ENCODE data around the gene PEX7. TPM values are rescaled to one million over a fixed set of nuclear protein-coding genes. Genes with fewer than 3 reads are reported as not detected.
A peak's percentile ranks its signal among the peaks of the same experiment; 100 is the strongest.
"Not testable (repeated sequence)": the region's sequence is repeated elsewhere in the genome, so short reads cannot be mapped to it uniquely, and the experiment has no call there.

The PEX7 gene
- total RNA-seq, 1 donor from 2014 or later: 14.1 TPM

DNA sequence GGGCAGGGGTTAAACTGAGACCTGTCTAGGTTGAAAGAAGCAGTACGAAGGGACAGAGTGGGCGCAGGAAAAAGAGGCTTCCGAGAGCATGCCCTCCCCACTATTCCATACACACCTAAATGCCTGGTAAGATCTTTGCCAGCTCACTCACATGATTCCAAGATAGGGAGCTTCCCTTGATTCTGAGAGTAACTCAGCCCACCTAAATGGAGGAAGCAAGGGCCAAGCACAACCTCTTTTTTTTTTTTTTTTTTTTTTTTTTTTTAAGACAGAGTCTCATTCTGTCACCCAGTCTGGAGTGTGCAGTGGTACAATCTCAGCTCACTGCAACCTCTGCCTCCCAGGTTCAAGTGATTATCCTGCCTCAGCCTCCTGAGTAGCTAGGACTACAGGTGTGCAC, 33.0 kb upstream of the PEX7 start:
- ATAC-seq; DNase-seq; intact Hi-C loops (cut with micrococcal nuclease): not testable (repeated sequence)

DNA sequence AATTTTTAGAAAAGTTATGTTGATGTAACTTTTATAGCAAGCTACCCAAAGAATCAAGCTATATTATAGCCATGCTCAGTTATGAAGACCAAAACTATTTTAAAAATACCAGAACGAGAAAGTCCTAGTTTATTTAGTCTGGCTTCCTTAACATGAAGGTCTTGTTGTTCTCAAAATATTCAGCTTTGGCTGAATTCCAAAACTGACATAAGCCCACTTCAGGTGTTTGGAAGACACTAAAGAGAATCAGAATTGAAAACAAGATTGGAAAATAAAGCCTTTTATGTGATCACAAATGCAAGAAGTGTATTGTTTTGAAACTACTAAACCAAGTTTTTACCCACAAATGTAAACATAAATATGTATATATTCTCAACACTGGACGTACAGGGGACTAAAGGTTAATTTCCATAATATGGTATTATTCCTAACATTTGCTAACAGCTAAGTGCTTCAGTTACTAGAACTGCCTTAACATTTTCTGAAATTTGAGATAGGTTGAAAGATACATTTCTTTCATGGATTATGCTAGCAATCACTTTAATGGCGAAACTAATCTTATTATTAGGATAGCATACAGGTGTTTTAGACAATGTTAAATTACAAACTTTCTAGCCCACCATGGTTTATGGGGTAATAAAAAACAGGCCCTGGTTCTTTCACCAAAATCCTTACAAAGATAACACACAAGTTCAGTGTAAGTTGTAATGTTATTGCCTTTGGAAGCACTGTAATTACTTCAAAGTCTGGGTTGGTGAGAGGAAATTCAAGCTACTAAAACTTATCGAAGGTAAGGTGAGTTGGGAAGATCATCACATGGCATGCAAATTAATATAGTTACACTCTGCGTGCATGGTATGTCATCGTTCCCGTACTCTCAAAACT, 31.7 kb upstream of the PEX7 start:
- intact Hi-C loops (cut with micrococcal nuclease): loop anchor here (5.0 kb wide), 1 partner anchor 148 kb away; no protein-coding TSS in a partner anchor
- DNase-seq (no peak), ATAC-seq (no peak)

DNA sequence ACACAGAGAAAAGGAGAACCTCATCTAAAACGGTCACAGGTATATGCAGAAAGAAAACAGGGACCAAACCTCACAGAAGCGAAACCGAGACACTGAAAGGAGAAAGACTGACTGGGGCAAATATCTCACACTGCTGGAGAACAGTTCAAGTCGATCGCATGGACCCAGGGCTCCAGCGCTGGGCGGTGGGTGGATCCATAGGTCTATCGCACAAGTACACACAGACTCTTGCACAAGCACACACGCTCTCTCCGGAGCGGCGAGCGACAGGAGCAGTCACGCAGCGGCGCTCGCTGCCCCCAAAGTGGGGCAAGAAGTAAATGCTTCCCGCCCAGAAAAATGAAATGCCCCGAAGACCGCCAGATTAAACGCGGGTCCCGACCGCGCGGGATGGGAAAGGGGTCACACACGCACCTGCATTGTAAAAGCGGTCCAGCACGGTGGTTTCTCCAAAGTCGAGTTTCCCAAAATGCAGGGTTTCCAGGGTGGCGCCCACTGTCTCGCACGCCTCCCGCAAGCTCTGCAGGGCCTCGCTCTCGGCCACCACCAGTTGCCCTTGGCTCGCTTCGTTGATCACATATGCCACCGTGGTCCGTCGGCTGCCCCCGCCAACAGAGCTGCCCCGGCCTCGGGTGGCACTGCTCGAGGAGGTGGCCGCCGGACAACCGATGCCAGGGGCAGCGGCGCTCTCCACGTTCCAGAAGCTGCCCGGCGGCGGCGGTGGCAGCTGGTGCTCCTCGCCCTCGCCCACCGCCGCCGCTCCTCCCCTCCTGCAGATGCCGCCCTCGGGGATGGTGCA, 30.9 kb upstream of the PEX7 start:
- DNase-seq: peak; percentile 81
- ATAC-seq: peak; percentile 47
- intact Hi-C loops (cut with micrococcal nuclease): loop anchor here (5.0 kb wide), 1 partner anchor 149 kb away; no protein-coding TSS in a partner anchor

DNA sequence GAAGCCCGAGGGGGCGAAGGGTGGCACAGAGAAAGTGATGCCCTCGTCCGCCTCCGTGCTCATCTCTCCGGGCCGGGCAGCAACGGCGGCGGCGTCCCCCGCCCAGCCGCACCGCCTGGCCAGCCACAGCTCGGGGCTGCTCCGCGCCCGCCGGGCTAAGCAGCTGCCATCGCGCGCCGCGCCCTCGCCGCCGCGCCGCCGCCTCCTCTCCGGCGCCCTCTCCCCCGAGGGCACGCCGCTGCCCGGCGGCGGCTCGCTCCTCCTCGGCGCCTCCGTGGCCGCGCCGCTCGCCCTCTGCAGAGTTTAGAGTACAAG, 30.3 kb upstream of the PEX7 start:
- ATAC-seq: no peak
- intact Hi-C loops (cut with micrococcal nuclease): loop anchor here (5.0 kb wide), 1 partner anchor 150 kb away; no protein-coding TSS in a partner anchor
- no peak for DNase-seq

DNA sequence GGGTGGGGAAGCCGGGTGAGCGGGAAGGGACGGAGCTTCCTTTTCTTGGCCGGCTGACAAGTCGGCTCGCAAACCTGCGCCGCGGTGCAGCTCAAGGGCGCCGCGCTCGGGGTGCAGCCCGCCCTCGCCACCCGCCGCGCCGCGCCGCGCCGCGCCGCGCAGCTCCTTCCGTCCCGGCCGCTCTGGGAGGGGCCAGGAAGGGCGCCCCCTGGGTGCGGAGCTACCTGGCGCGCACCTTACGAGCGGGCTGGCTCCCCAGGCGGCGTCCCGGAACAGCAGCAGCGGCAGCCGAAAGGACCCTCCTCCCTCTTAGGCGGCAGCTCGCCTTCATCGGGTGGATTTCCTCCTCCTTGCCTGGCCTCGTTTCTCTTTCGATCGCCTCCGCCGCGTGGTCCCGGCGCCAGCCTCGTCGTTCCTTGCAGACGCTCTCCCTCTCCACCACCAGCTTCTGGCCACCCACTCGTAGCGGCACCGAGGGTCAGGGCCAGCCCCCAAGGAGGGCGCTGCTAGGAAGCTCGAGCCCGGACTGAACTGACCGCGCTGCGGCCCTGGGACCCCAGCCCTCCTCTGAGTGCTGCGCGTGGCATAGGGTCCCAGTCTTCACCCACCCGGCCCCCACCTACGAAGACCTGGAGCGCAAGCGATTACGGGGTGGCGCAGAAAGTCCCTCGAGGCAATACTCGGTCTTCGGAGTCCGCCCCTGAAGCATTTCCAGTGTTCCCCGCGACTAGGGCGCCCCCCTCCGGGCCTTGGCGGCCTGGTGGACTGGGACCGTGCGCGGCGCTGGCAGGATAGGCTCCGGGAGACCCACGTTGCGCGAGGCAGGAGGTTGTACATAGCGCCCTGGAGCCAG, 29.8 kb upstream of the PEX7 start, which contains the start of gene MAP3K5:
MAP3K5 (minus strand) TSS at position 68 of the 853 bp plus-strand sequence. CDS start 320 bp downstream, outside the sequence.
- ATAC-seq: peak; percentile 91
- intact Hi-C loops (cut with micrococcal nuclease): loop anchor here (5.0 kb wide), 1 partner anchor 150 kb away; no protein-coding TSS in a partner anchor

DNA sequence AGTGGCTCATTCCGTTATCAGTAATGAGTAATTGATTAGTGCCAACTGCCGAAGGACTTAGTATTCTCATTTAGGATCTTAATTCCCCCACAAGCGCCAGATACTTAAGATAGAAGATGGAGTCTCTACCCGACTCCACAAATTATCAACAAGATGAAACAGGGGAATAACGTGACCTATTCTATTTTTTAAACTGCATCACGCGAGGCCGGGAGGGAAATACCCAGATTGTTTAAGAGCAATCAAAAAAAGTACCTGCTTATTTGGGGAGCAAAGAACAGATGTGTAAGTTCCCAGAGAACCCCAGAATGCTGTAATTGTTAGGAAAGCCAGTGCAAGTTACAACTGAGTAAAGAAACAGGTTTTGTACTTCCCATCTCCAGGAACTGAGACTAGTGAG, 29.0 kb upstream of the PEX7 start:
- DNase-seq (no peak), ATAC-seq (no peak)
- intact Hi-C loops (cut with micrococcal nuclease): loop anchor here (5.0 kb wide), 1 partner anchor 151 kb away; no protein-coding TSS in a partner anchor

More for the DNA sequence above, 29.8 kb upstream of the PEX7 start, which contains the start of gene MAP3K5:
- peak; percentile 97 for DNase-seq

DNA sequence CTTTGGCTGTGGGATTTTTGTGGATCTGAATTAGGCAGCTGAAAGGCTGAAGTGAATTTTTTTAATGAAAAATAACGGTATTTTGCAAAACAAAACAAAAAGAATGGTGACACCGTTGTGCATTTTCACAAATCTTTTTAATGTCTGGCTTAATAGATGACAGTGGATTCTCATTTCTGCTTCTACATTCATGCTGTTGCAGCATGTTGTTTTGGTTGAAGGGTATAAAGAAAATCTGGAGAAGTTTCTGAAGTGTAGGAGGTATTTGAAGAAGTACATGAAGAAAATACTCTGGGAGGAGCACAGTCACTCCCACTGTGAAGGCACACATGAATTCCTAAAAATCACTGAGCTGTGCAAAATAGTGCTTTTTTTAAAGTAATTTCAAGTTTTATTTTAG, 27.0 kb upstream of the PEX7 start:
- intact Hi-C loops (cut with micrococcal nuclease): no loop called here
- DNase-seq (no peak), ATAC-seq (no peak)

DNA sequence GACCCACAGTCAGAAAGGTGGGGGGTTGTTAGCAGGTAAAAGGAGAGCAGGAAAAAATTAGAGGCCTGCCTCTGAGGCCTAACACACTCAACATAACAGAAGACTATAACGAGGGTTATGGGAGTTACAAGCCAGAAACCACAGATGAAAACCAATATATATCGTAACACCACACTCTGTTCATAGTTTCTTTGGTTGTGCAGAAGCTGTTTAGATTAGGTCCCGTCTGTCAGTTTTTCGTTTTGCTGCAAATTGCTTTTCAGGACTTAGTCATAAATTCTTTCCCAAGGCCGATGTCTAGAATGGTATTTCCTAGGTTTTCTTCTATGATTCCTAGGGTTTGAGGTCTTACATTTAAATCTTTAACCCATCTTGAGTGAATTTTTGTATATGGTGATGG, 26.4 kb upstream of the PEX7 start:
- DNase-seq: no peak
- intact Hi-C loops (cut with micrococcal nuclease): no loop called here
- ATAC-seq: no peak

DNA sequence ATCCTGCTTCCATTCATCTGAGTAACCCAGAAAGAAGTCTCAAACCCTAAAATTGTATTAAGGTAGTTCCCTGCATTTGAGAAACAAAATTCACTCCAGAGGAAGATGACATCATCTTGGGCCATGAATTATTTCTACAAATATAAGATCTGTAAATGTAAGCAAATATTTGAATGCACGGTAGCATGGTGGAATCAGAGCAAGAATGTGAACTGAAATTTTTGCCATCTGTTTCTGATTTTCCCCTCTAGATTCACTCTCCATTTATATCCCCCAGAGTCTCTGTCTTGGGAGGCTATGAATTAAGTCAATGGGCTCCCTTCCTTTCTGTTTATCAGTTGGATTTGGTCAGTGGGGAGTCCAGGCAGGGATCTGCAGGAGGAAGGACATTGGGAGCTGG, 24.3 kb upstream of the PEX7 start:
- intact Hi-C loops (cut with micrococcal nuclease): no loop called here
- DNase-seq (no peak), ATAC-seq (no peak)

DNA sequence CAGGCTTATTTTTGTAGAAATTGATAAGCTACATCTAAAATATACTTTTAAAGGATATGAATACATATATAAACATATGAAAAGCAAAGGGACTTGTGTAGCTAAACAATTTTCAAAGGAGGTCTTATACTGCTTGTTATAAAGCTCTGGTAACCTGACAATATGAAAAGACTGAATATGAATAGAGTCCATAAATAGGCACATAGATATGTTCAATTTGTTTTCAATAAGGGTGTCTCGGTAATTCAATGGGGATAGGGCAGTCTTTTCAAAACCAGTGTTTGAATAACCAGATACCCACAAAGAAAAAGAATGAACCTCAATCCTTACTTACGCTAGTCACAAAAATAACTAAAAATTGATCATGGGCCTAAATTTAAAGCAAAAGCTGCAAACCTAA, 20.8 kb upstream of the PEX7 start:
- ATAC-seq (no peak), DNase-seq (no peak)
- intact Hi-C loops (cut with micrococcal nuclease): no loop called here

DNA sequence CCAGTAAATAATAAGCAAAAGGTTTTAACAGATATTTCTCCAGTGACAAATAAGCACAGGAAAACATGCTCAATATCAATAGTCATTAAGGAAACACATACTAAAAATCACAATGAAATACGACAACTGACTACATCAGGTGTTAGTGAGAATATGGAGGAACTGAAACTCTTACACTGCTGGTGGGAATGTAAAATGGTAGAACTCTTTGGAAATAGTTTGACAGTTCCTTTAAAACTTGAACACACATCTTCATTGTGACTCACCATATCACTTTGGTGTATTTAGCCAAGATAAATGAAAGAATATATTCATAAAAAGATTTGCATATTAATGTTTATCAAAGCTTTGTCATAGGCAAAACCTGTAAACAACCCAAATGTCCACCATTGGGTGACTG, 18.8 kb upstream of the PEX7 start:
- DNase-seq: no peak
- intact Hi-C loops (cut with micrococcal nuclease): no loop called here
- ATAC-seq: no peak

DNA sequence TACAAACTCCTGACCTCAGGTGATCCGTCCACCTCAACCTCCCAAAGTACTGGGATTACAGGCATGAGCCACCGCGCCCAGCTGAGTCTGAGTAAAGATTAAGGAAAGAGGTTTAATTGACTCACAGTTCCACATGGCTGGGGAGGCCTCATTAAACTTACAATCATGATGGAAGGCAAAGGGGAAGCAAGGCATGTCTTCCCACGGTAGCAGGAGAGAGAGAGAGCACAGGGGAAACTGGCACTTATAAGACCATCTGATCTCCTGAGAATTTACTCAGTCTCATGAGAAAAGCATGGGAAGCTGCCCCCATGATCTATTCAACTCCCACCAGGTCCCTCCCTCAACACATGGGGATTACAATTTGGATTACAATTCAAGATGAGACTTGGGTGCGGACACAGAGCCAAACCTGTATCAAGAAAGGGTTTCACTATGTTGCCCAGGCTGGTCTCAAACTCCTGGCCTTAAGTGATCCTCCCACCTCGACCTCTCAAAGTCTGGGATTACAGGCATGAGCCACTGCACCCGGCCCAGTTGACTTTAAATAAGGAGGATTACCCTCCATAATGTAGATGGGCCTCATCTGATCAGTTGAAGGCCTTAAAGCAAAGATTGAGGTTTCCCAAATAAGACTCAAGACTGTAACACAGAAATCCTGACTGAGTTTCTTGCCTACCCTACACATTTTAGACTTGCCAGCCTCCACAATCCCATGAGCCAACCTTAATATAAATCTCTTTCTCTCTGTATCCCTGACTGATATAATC, 13.1 kb upstream of the PEX7 start:
- DNase-seq (no peak), ATAC-seq (no peak)

DNA sequence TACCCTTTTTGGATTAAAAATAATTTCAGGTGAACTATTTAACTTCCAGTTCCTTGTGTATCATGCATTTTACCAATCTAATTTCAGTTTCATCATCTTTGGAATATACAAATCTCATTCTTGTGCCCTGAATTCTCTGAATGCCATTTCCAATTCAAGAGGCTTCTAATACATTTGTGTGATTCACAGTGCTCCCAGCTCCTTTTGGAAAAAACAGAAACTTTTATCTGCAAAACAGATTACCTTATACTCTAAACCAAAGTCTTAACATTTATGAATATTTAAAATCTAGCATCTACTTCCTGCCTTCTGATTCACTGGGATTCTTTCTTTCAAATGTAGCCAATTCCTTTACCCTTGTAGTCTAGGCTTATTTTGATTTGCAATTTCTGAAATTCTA, 11.1 kb upstream of the PEX7 start:
- intact Hi-C loops (cut with micrococcal nuclease): no loop called here
- ATAC-seq: no peak
- DNase-seq: no peak

More for the DNA sequence above, 13.1 kb upstream of the PEX7 start:
- intact Hi-C loops (cut with micrococcal nuclease): no loop called here

DNA sequence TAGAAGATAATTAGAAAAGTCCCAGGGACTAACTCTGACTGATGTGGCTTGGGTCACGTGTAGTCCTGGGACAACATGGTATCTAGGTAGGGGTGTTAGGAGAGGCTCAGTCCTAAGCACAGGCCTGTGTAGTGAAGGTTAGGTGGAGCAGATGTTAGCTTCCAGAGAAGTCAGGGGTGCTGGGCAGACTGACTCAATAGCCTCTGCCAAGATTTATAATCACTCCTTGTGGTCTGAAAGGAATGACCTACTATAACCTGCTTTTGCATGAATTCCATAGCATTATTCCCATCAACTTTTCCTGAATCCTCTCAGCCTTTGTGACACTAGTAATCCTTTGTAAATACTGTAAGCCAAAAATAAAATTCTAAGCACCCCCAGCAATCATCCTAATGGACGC, 10.2 kb upstream of the PEX7 start:
- no peak for ATAC-seq
- DNase-seq: no peak
- intact Hi-C loops (cut with micrococcal nuclease): no loop called here

DNA sequence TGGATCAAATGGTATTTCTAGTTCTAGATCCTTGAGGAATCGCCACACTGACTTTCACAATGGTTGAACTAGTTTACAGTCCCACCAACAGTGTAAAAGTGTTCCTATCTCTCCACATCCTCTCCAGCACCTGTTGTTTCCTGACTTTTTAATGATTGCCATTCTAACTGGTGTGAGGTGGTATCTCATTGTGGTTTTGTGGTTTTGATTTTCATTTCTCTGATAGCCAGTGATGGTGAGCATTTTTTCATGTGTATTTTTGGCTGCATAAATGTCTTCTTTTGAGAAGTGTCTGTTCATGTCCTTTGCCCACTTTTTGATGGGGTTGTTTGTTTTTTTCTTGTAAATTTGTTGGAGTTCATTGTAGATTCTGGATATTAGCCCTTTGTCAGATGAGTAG, 6.8 kb upstream of the PEX7 start:
- DNase-seq; ATAC-seq; intact Hi-C loops (cut with micrococcal nuclease): not testable (repeated sequence)

DNA sequence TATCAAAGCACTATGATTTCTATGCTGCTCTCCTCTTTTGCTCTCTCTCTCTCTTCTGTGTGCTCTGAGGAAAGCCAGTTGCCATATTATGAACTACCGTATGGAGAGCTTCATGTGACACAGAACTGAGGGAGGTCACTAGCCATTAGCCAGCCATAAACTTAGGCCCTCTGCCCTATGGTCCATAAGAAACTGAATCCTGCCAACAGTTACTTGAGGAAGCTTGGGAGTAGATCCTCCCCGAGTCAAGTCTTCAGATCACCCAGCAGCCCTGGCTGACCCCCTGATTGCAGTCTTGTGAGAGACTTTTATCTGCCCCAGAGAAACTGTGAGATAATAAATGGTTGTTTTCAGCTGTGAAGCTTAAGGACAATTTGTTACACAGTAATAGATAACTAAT, 5.7 kb upstream of the PEX7 start:
- ATAC-seq (no peak), DNase-seq (no peak)
- intact Hi-C loops (cut with micrococcal nuclease): no loop called here

DNA sequence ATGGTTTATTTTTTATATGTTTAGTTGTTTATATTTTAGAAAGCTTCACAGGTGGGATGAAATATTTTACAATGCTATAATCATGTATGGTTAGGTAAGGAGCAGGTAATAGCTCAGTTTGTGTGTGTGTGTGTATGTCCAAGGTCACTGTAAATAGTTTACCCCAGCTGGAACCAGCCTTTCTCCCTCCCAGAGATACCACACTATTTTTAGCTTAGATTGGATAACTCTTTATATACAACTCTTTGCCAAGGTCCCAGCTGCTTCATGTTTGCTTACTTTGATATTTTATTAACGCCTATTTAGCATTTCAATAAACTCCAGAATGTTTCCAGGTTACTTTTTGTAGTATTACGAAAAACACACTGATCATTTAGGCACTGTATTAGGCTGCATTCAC, 1.8 kb upstream of the PEX7 start:
- intact Hi-C loops (cut with micrococcal nuclease): no loop called here
- ATAC-seq: peak; percentile 55
- no peak for DNase-seq

DNA sequence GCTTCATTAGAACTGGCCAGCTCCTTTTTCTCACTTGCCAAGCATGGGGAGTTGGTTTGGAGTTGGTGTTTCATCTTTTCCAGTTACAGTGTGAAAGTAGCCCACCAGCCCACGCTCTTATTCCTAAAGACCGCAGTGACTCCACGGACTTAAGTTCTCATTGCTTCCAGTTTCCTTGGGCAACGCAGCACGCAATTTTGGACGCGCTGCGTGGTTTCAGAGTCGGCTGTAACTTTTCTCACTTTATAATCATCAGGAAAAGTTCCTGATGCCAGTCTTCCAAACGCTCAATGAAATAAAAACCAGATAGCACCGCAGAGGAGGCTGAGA, 381 bp upstream of the PEX7 start:
- intact Hi-C loops (cut with micrococcal nuclease): no loop called here
- no peak for ATAC-seq
- DNase-seq: peak; percentile 38
